ENCODE results near the gene TCP11L2. TPM values are rescaled to one million over a fixed set of nuclear protein-coding genes. Genes with fewer than 3 reads are reported as not detected.
A peak's percentile ranks its signal among the peaks of the same experiment; 100 is the strongest.

The TCP11L2 gene
- total and polyA plus RNA-seq, 9 of the 15 experiments (the other 6 are each of a cell fraction or from before 2014, with no cell fraction given) = 0.39 to 4.5 (median 1.3) TPM

DNA sequence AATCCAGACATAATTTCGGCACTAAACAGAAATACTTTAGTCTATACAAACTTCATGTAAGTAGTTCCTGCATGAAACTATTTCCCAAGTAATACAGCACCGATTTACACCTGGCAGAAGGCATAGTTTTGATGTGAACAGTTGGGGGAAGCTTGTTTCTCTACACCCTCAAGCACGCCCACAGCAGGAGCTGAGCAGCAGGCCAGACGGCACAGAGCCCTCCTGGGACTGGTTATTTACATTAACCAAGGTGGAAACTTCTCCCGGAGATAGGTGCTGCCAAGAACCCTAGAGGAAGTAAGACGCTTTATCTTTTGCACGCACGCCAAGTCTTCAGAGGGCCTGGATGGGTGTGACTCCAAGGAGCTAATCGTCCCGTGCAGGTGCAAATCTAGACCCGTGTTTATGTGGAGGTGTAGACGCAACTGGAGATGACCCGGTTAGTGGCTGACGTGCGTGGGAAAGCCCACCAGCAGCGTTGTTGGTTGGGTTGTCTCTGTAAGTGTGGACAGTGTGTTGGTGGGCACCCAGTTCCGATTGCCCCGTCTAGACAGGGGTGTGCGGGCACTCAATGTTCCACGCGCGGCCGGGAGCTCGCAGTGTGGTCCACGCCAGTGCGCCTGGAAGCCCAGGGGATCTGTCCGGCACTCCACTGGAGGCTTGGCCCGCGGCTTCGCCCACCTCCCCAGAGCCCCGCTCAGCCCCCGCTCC, 767 bp upstream of the TCP11L2 start (continued):
- TF ChIP-seq NCOR1 (IDR thresholded peaks at IDR 0.05) (peak; percentile 98), EP300 (IDR thresholded peaks at IDR 0.05; ENCODE audit: low read length) (peak; percentile 95), ZNF717 (CRISPR knock-in tag; IDR thresholded peaks at IDR 0.05) (no peak), HLTF (IDR thresholded peaks at IDR 0.05) (peak; percentile 66; the same call in 1 of the 2 replicates), CSDE1 (IDR thresholded peaks at IDR 0.05) (no peak), CC2D1A (IDR thresholded peaks at IDR 0.05) (peak; percentile 95; the same call in 1 of the 2 replicates), CCAR2 (IDR thresholded peaks at IDR 0.05; ENCODE audit: low read depth, low read length) (no peak), ETV6 (IDR thresholded peaks at IDR 0.05; ENCODE audit: borderline replicate concordance in 1 of 2, low read depth in 2 of 2, low read length in 1 of 2) (peak; percentile 50 to 88; a peak in 3 of 4 replicates), ETV6 (CRISPR knock-in tag; IDR thresholded peaks at IDR 0.05; ENCODE audit: borderline replicate concordance) (no peak), JUNB (CRISPR knock-in tag; conservative IDR thresholded peaks at IDR 0.05) (no peak), MBD2 (IDR thresholded peaks at IDR 0.05; ENCODE audit: borderline replicate concordance, low read depth) (peak; percentile 77; the same call in 1 of the 2 replicates), SRSF3 (IDR thresholded peaks at IDR 0.05; ENCODE audit: insufficient read depth, low read length) (no peak), NBN (IDR thresholded peaks at IDR 0.05; ENCODE audit: low read depth) (peak; percentile 91), SIN3B (IDR thresholded peaks at IDR 0.05; ENCODE audit: low read depth) (no peak), SRSF7 (optimal IDR thresholded peaks at IDR 0.05; ENCODE audit: low read depth, low read length) (no peak), KHSRP (IDR thresholded peaks at IDR 0.05) (peak; percentile 75), SMAD3 (CRISPR knock-in tag; conservative IDR thresholded peaks at IDR 0.05) (0 out of 2 replicates have a peak, but pooled peaks have one; percentile 60)
- TF ChIP-seq, protein P1, sequence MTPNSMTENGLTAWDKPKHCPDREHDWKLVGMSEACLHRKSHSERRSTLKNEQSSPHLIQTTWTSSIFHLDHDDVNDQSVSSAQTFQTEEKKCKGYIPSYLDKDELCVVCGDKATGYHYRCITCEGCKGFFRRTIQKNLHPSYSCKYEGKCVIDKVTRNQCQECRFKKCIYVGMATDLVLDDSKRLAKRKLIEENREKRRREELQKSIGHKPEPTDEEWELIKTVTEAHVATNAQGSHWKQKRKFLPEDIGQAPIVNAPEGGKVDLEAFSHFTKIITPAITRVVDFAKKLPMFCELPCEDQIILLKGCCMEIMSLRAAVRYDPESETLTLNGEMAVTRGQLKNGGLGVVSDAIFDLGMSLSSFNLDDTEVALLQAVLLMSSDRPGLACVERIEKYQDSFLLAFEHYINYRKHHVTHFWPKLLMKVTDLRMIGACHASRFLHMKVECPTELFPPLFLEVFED (CRISPR knock-in tag; conservative IDR thresholded peaks at IDR 0.05) = no peak
- TF ChIP-seq, protein P2, sequence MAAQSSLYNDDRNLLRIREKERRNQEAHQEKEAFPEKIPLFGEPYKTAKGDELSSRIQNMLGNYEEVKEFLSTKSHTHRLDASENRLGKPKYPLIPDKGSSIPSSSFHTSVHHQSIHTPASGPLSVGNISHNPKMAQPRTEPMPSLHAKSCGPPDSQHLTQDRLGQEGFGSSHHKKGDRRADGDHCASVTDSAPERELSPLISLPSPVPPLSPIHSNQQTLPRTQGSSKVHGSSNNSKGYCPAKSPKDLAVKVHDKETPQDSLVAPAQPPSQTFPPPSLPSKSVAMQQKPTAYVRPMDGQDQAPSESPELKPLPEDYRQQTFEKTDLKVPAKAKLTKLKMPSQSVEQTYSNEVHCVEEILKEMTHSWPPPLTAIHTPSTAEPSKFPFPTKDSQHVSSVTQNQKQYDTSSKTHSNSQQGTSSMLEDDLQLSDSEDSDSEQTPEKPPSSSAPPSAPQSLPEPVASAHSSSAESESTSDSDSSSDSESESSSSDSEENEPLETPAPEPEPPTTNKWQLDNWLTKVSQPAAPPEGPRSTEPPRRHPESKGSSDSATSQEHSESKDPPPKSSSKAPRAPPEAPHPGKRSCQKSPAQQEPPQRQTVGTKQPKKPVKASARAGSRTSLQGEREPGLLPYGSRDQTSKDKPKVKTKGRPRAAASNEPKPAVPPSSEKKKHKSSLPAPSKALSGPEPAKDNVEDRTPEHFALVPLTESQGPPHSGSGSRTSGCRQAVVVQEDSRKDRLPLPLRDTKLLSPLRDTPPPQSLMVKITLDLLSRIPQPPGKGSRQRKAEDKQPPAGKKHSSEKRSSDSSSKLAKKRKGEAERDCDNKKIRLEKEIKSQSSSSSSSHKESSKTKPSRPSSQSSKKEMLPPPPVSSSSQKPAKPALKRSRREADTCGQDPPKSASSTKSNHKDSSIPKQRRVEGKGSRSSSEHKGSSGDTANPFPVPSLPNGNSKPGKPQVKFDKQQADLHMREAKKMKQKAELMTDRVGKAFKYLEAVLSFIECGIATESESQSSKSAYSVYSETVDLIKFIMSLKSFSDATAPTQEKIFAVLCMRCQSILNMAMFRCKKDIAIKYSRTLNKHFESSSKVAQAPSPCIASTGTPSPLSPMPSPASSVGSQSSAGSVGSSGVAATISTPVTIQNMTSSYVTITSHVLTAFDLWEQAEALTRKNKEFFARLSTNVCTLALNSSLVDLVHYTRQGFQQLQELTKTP (IDR thresholded peaks at IDR 0.05; ENCODE audit: low read depth in 1 of 2, partially characterized antibody in 2 of 2) = peak; percentile 35 to 84
- TF ChIP-seq, protein P3, sequence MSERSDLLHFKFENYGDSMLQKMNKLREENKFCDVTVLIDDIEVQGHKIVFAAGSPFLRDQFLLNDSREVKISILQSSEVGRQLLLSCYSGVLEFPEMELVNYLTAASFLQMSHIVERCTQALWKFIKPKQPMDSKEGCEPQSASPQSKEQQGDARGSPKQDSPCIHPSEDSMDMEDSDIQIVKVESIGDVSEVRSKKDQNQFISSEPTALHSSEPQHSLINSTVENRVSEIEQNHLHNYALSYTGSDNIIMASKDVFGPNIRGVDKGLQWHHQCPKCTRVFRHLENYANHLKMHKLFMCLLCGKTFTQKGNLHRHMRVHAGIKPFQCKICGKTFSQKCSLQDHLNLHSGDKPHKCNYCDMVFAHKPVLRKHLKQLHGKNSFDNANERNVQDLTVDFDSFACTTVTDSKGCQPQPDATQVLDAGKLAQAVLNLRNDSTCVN (CRISPR knock-in tag; IDR thresholded peaks at IDR 0.05) = no peak
- TF ChIP-seq, protein P4, sequence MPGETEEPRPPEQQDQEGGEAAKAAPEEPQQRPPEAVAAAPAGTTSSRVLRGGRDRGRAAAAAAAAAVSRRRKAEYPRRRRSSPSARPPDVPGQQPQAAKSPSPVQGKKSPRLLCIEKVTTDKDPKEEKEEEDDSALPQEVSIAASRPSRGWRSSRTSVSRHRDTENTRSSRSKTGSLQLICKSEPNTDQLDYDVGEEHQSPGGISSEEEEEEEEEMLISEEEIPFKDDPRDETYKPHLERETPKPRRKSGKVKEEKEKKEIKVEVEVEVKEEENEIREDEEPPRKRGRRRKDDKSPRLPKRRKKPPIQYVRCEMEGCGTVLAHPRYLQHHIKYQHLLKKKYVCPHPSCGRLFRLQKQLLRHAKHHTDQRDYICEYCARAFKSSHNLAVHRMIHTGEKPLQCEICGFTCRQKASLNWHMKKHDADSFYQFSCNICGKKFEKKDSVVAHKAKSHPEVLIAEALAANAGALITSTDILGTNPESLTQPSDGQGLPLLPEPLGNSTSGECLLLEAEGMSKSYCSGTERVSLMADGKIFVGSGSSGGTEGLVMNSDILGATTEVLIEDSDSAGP (CRISPR knock-in tag; IDR thresholded peaks at IDR 0.05) = no peak
